Epithelial cell of proximal tubule (primary cell): Measurements from ENCODE around the gene DGAT2. TPM values are rescaled to one million over a fixed set of nuclear protein-coding genes. Genes with fewer than 3 reads are reported as not detected.

Experiments
- DNase-seq: peaks from one replicate; pipeline ENCODE4 v3.0.0-alpha.2; 2011; ENCODE audit warnings: low read depth
- H3K4me3 ChIP-seq: 2 replicates; pipeline ENCODE4 v1.5.1; 2011; ENCODE audit warnings: low read depth, mild to moderate bottlenecking, low read length
- CTCF ChIP-seq: conservative IDR thresholded peaks from 2 replicates; pipeline ENCODE4 v1.5.1; 2012; ENCODE audit warnings: low read depth, mild to moderate bottlenecking, low read length
- total RNA-seq: library from RNA; depleted of rRNA; stranded (reverse); fragments of >200 nt; gene quantifications from 2 replicates; pipeline ENCODE4 v1.2.3, GENCODE V29; 2015

Gene DGAT2
- total RNA-seq, 1 donor from 2014 or later: 1.8 TPM

GRCh38 chr11:75839851-75840250 lies 71.3 kb downstream of the DGAT2 start:
- no peak for DNase-seq
- no peak for TF ChIP-seq CTCF
- H3K4me3 ChIP-seq: no peak overlapping the region

- H3K4me3 ChIP-seq: no peak overlapping the region
- no peak for DNase-seq
These were observed 71.9 kb downstream of the DGAT2 start for GRCh38 chr11:75840522-75840921.

GRCh38 chr11:75841739-75842138 lies 73.2 kb downstream of the DGAT2 start:
- no peak for DNase-seq
- TF ChIP-seq CTCF: no peak
- no peak overlapping the region for H3K4me3 ChIP-seq

More at GRCh38 chr11:75840522-75840921, 71.9 kb downstream of the DGAT2 start:
- TF ChIP-seq CTCF: no peak

GRCh38 chr11:75845324-75845723 lies 76.7 kb downstream of the DGAT2 start:
- H3K4me3 ChIP-seq: no peak overlapping the region
- no peak for DNase-seq
- TF ChIP-seq CTCF: no peak

GRCh38 chr11:75849894-75850293 lies 81.3 kb downstream of the DGAT2 start:
- no peak overlapping the region for H3K4me3 ChIP-seq
- TF ChIP-seq CTCF: no peak

GRCh38 chr11:75850787-75851186 lies 82.2 kb downstream of the DGAT2 start:
- no peak for DNase-seq
- no peak for TF ChIP-seq CTCF
- no peak overlapping the region for H3K4me3 ChIP-seq

More at GRCh38 chr11:75849894-75850293, 81.3 kb downstream of the DGAT2 start:
- no peak for DNase-seq

Other genes with a start within 250 kb of the DGAT2 start
- 8.5 and 17.4 TPM in 2 replicates for gene GDPD5, start 242.8 kb upstream of the DGAT2 start, total RNA-seq
- gene SERPINH1, start 206.5 kb upstream of the DGAT2 start, total RNA-seq: 231 and 256 TPM in 2 replicates
- 1.1 and 1.8 TPM in 2 replicates for gene MAP6, start 99.7 kb upstream of the DGAT2 start, total RNA-seq
- gene MOGAT2, start 50.9 kb upstream of the DGAT2 start, total RNA-seq: not detected in 2 replicates
- gene UVRAG, start 46.4 kb downstream of the DGAT2 start, total RNA-seq: 6.1 and 7.4 TPM in 2 replicates